HL-60 (cell line): ENCODE results near the gene PALM.

Source experiments
- DNase-seq, 2 experiments: peaks; one replicate each; pipeline ENCODE4 v3.0.0-alpha.2; 2010 to 2020; ENCODE audit warnings: low read depth in 1 of 2, low spot score in 1 of 2
- H3K27ac ChIP-seq: fragments of 250-450 bp; sonication (Bioruptor Pico); replicated peaks from 2 replicates; pipeline ENCODE4 v1.5.1; 2020; ENCODE audit warnings: mild to moderate bottlenecking, moderate library complexity
- H3K27me3 ChIP-seq: fragments of 250-450 bp; sonication (Bioruptor Pico); 2 replicates; pipeline ENCODE4 v1.5.1; 2021; ENCODE audit warnings: mild to moderate bottlenecking, moderate library complexity; ENCODE audit not compliant: insufficient read depth, poor library complexity, severe bottlenecking
- H3K4me3 ChIP-seq: replicated peaks from 2 replicates; pipeline ENCODE4 v1.5.1; 2011; ENCODE audit warnings: mild to moderate bottlenecking, control low read depth, low read length; ENCODE audit not compliant: insufficient read depth
- CTCF ChIP-seq: IDR thresholded peaks from one replicate; pipeline ENCODE4 v1.5.1; 2011; ENCODE audit warnings: low read length, control low read depth, inconsistent platforms; ENCODE audit not compliant: insufficient read depth
- GABPA ChIP-seq: IDR thresholded peaks from 2 replicates; pipeline ENCODE4 v1.6.1; 2012; ENCODE audit warnings: low read depth
- POLR2AphosphoS5 ChIP-seq: IDR thresholded peaks from 2 replicates; pipeline ENCODE4 v1.6.1; 2012; ENCODE audit warnings: low read depth
- REST ChIP-seq: IDR thresholded peaks from 2 replicates; pipeline ENCODE4 v1.6.1; 2012; ENCODE audit warnings: low read depth; ENCODE audit not compliant: insufficient replicate concordance
- SPI1 ChIP-seq: IDR thresholded peaks from 2 replicates; pipeline ENCODE4 v1.6.1; 2012; ENCODE audit warnings: low read depth, mild to moderate bottlenecking, borderline replicate concordance

Gene PALM

GRCh38 chr19:764301-764700, 55.6 kb downstream of the PALM start:
- no peaks in the 10 kb centered on the region for H3K27me3 ChIP-seq
- no peak overlapping the region for H3K27ac ChIP-seq
- TF ChIP-seq CTCF (no peak), GABPA (no peak), POLR2AphosphoS5 (no peak), REST (no peak), SPI1 (no peak)
- DNase-seq = no peak
- H3K4me3 ChIP-seq = no peak overlapping the region

GRCh38 chr19:765179-765738, 56.5 kb downstream of the PALM start:
- no peaks in the 10 kb centered on the region for H3K27me3 ChIP-seq
- H3K27ac ChIP-seq = no peak overlapping the region
- no peak for DNase-seq
- TF ChIP-seq SPI1 = no peak
- no peak for TF ChIP-seq POLR2AphosphoS5
- no peak for TF ChIP-seq GABPA
- TF ChIP-seq REST = no peak
- TF ChIP-seq CTCF = no peak
- no peak overlapping the region for H3K4me3 ChIP-seq

GRCh38 chr19:768424-768823, 59.7 kb downstream of the PALM start:
- no peak for DNase-seq
- no peak for TF ChIP-seq SPI1
- no peak for TF ChIP-seq POLR2AphosphoS5
- TF ChIP-seq CTCF = no peak
- TF ChIP-seq REST = no peak
- TF ChIP-seq GABPA = no peak
- Histone ChIP-seq H3K27ac (no peak overlapping the region), H3K4me3 (no peak overlapping the region), H3K27me3 (no peaks in the 10 kb centered on the region)
